Calu3 (cell line): ENCODE results near the gene CCDC73. TPM values are rescaled to one million over a fixed set of nuclear protein-coding genes. Genes with fewer than 3 reads are reported as not detected.

ENCODE experiments used
- Bru-seq: library from RNA; stranded (reverse); fragments of 400-500 nt; gene quantifications from one replicate; lab custom pipeline; 2021; lab: Mats Ljungman, UMichigan
- BruChase-seq, 2 experiments: library from RNA; stranded (reverse); fragments of 400-500 nt; gene quantifications; one replicate each; lab custom pipeline; 2021; lab: Mats Ljungman, UMichigan
- BruUV-seq: library from RNA; stranded (reverse); fragments of 400-500 nt; replicated peaks from 2 replicates; lab custom pipeline; 2021; lab: Mats Ljungman, UMichigan
- CTCF ChIA-PET: fragments of 300-600 bp; sonication (Branson Sonifier 250); formaldehyde crosslinking; loops from one replicate; lab custom pipeline; 2022; ENCODE audit warnings: antibody characterized with exemption; lab: Charles Lee
- DNase-seq: peaks from one replicate; pipeline ENCODE4 v3.0.0; 2022
- H3K27ac Mint-ChIP-seq: one replicate; pipeline ENCODE4 v1.8.0; 2022; ENCODE audit warnings: mixed read lengths; ENCODE audit not compliant: unreplicated experiment
- H3K27me3 Mint-ChIP-seq: one replicate; pipeline ENCODE4 v1.8.0; 2022; ENCODE audit warnings: mixed read lengths; ENCODE audit not compliant: unreplicated experiment
- H3K36me3 Mint-ChIP-seq: one replicate; pipeline ENCODE4 v1.8.0; 2022; ENCODE audit warnings: mild to moderate bottlenecking, moderate library complexity, mixed read lengths; ENCODE audit not compliant: insufficient read depth, unreplicated experiment
- H3K4me1 Mint-ChIP-seq: one replicate; pipeline ENCODE4 v1.8.0; 2022; ENCODE audit warnings: mild to moderate bottlenecking, low read depth, mixed read lengths; ENCODE audit not compliant: unreplicated experiment
- H3K4me3 Mint-ChIP-seq: one replicate; pipeline ENCODE4 v1.8.0; 2022; ENCODE audit warnings: mild to moderate bottlenecking, low read depth, moderate library complexity, mixed read lengths; ENCODE audit not compliant: unreplicated experiment
- H3K9me3 Mint-ChIP-seq: one replicate; pipeline ENCODE4 v1.8.0; 2022; ENCODE audit warnings: low read depth, mixed read lengths; ENCODE audit not compliant: unreplicated experiment
- intact Hi-C: fragments of 100-400 bp; cut with micrococcal nuclease; formaldehyde crosslinking; loops from one replicate; pipeline ENCODE4 v1.10.0; 2022; ENCODE audit not compliant: unreplicated experiment
- long read RNA-seq: library from polyadenylated mRNA; stranded (forward); transcript quantifications from one replicate; pipeline ENCODE4 v2.0.0, GENCODE V29; 2022
- total RNA-seq: library from RNA; stranded (reverse); gene quantifications from 2 replicates; pipeline ENCODE4 v1.2.3, GENCODE V29; 2022
- TF ChIP-seq, protein P1 (sequence below): fragments of 200-600 bp; IDR thresholded peaks from one replicate; pipeline ENCODE4 v1.8.0; 2022; ENCODE audit warnings: antibody characterized with exemption; ENCODE audit not compliant: unreplicated experiment

CCDC73 gene
- total RNA-seq: 0.07 TPM in 1 of 2 replicates, not detected in the other
- Bru-seq, nascent RNA: percentile 26 among the genes with signal in this experiment
- BruChase-seq, experiment 1, labeled RNA remaining after a 6-hour chase: percentile 19 among the genes with signal in this experiment
- percentile 27 among the genes with signal in this experiment for BruChase-seq, experiment 2, labeled RNA remaining after a 2-hour chase
- long read RNA-seq, partial matches to known transcripts: 0 of 4 reads
- long read RNA-seq, other reads (novel, unspliced or antisense): 4 of 4 reads

DNA sequence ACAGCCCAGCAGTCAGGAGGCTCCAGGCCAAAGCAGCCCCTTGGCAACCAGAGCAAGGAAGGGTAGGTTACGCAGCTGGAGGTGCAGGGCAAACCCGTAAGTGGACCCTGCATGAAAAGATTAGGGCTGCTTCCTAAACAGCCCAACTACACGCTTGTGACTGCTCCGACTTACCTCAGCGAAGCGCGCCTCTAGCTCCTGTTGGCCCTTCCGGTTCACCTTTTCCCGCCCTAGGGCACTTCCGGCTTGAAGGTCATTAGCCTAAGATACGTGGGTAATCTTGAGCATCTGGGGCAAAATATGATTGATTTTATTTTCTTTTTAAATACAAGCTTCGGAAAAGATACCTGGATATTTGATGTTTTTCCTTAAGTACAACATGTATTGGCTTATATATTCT, at the start of gene CCDC73:
CCDC73 (minus strand) TSS at position 224 of the 400 bp plus-strand sequence. CDS start 34,419 bp downstream, outside the sequence.
- no peak within 1 kb of the TSS for H3K4me3 Mint-ChIP-seq
- CTCF ChIA-PET: no interaction called here
- no peaks in the 10 kb centered on the region for H3K9me3 Mint-ChIP-seq
- no peaks in the 10 kb centered on the region for H3K27me3 Mint-ChIP-seq
- intact Hi-C loops: no loop called here
- no TSS peak for BruUV-seq
- H3K36me3 Mint-ChIP-seq: no peaks in the 10 kb centered on the region
- TF ChIP-seq, protein P1, sequence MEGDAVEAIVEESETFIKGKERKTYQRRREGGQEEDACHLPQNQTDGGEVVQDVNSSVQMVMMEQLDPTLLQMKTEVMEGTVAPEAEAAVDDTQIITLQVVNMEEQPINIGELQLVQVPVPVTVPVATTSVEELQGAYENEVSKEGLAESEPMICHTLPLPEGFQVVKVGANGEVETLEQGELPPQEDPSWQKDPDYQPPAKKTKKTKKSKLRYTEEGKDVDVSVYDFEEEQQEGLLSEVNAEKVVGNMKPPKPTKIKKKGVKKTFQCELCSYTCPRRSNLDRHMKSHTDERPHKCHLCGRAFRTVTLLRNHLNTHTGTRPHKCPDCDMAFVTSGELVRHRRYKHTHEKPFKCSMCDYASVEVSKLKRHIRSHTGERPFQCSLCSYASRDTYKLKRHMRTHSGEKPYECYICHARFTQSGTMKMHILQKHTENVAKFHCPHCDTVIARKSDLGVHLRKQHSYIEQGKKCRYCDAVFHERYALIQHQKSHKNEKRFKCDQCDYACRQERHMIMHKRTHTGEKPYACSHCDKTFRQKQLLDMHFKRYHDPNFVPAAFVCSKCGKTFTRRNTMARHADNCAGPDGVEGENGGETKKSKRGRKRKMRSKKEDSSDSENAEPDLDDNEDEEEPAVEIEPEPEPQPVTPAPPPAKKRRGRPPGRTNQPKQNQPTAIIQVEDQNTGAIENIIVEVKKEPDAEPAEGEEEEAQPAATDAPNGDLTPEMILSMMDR: no peak
- no peak for DNase-seq
- H3K4me1 Mint-ChIP-seq: peaks cover 13% of the 10 kb centered on the region
- no peak within 1 kb of the TSS for H3K27ac Mint-ChIP-seq

DNA sequence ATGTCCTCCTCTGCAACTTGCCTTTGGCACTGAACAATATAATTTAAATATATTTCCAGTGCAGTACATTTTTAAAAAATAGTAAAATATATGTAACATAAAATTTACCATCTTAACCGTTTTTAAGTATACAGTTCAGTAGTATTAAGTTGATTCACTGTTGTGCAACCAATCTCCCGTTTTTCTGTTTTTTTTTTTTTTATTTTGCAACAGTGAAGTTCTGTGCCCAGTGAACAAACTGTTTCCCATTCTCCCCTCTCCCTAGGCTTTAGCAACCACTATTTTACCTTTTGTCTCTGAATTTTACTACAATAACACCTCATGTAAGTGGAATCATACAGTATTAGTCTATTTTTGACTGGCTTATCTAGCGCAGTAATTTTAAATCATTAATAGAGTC, 49.1 kb upstream of the CCDC73 start:
- Mint-ChIP-seq H3K27ac (no peak overlapping the region), H3K4me3 (no peak overlapping the region), H3K36me3 (peaks cover 21% of the 10 kb centered on the region), H3K27me3 (no peaks in the 10 kb centered on the region), H3K4me1 (no peaks in the 10 kb centered on the region), H3K9me3 (no peaks in the 10 kb centered on the region)
- no peak for DNase-seq
- intact Hi-C loops: no loop called here
- TF ChIP-seq, protein P1: no peak
- BruUV-seq: no TSS peak
- CTCF ChIA-PET: interaction anchor here (0.5 kb wide), 1 partner anchor 85 kb away, joined by 4 read pairs; no protein-coding TSS in a partner anchor

DNA sequence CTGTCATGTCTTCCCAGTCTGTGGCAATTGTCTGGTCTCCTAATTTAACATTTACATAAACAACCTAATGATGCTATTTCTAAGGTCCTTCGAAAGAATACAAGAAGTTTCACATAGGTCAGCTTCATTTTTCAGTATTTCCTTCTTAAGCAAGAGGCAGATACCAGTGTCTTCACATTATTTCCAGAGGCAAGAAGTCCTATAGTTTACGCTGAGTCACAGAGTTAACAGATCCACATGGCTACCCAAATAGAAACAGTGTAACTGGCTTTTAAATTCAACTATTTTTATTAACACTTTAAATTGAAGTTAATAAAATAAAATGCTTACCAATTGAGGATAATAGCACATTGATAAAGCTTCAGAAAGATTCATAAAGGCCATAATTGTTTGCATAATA, 46.1 kb upstream of the CCDC73 start:
- CTCF ChIA-PET: interaction anchor here (1.0 kb wide), 1 partner anchor 32 kb away, joined by 3 read pairs; no protein-coding TSS in a partner anchor
- no peaks in the 10 kb centered on the region for H3K27me3 Mint-ChIP-seq
- H3K4me3 Mint-ChIP-seq: no peak overlapping the region
- H3K4me1 Mint-ChIP-seq: peaks cover 7% of the 10 kb centered on the region
- TF ChIP-seq, protein P1: no peak
- no peaks in the 10 kb centered on the region for H3K9me3 Mint-ChIP-seq
- H3K27ac Mint-ChIP-seq: no peak overlapping the region
- DNase-seq: no peak
- intact Hi-C loops: no loop called here
- peaks cover 27% of the 10 kb centered on the region for H3K36me3 Mint-ChIP-seq
- no TSS peak for BruUV-seq

DNA sequence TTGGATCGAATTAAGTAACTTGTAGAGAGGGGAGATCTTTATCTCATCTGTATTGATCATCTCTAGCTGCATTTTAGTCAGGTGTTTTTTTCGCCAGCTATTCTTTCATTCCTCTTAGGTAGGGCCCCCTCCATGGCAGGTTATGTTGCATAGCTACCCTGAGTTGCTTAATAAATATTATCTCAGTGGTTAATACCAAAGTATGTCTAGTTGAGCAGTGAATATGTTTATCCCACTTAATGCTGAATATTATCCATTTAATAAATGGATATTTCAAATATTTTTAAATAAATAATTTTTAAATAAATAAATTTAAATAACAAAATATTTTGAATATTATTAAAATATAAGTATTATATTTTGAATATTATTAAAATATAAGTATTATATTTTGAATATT, 44.8 kb upstream of the CCDC73 start:
- H3K27me3 Mint-ChIP-seq: no peaks in the 10 kb centered on the region
- no peaks in the 10 kb centered on the region for H3K9me3 Mint-ChIP-seq
- BruUV-seq: no TSS peak
- H3K36me3 Mint-ChIP-seq: peaks cover 27% of the 10 kb centered on the region
- CTCF ChIA-PET: interaction anchor here (1.1 kb wide), 1 partner anchor 10 kb away, joined by 4 read pairs; the partner anchor contains the start of gene PRRG4
- no peak overlapping the region for H3K4me3 Mint-ChIP-seq
- TF ChIP-seq, protein P1: no peak
- no peak overlapping the region for H3K27ac Mint-ChIP-seq
- DNase-seq: no peak
- peaks cover 7% of the 10 kb centered on the region for H3K4me1 Mint-ChIP-seq
- intact Hi-C loops: no loop called here
